Neural progenitor cell (in vitro differentiated cells): ENCODE data around the gene KLHL36. TPM values are rescaled to one million over a fixed set of nuclear protein-coding genes. Genes with fewer than 3 reads are reported as not detected.

Experiments used
- DNase-seq: peaks from one replicate; pipeline ENCODE4 v3.0.0-alpha.2; 2016; ENCODE audit warnings: low spot score
- H2AFZ ChIP-seq: fragments of 200-600 bp; sonication (generic); replicated peaks from 2 replicates; pipeline ENCODE4 v1.6.1; 2016; ENCODE audit warnings: antibody characterized with exemption
- H3F3A ChIP-seq: fragments of 200-600 bp; sonication (generic); 2 replicates; pipeline ENCODE4 v1.6.1; 2016; ENCODE audit warnings: antibody characterized with exemption, low read depth
- H3K27ac ChIP-seq: fragments of 200-600 bp; sonication (generic); 2 replicates; pipeline ENCODE4 v1.5.1; 2016; ENCODE audit warnings: mild to moderate bottlenecking
- H3K27me3 ChIP-seq: fragments of 200-600 bp; sonication (generic); 2 replicates; pipeline ENCODE4 v1.6.1; 2016; ENCODE audit warnings: mild to moderate bottlenecking, moderate library complexity
- H3K36me3 ChIP-seq: fragments of 200-600 bp; sonication (generic); 2 replicates; pipeline ENCODE4 v1.5.1; 2016
- H3K4me1 ChIP-seq: fragments of 200-600 bp; sonication (generic); 2 replicates; pipeline ENCODE4 v1.6.1; 2016; ENCODE audit warnings: mixed run types
- H3K4me2 ChIP-seq: fragments of 200-600 bp; sonication (generic); 2 replicates; pipeline ENCODE4 v1.6.1; 2016
- H3K4me3 ChIP-seq: fragments of 200-600 bp; sonication (generic); 2 replicates; pipeline ENCODE4 v1.5.1; 2016
- H3K79me2 ChIP-seq: fragments of 200-600 bp; sonication (generic); 2 replicates; pipeline ENCODE4 v1.6.1; 2016; ENCODE audit warnings: low read depth
- H3K9ac ChIP-seq: fragments of 200-600 bp; sonication (generic); 2 replicates; pipeline ENCODE4 v1.6.1; 2016
- H3K9me3 ChIP-seq: fragments of 200-600 bp; sonication (generic); 2 replicates; pipeline ENCODE4 v1.5.1; 2016; ENCODE audit warnings: low read depth
- H4K20me1 ChIP-seq: fragments of 200-600 bp; sonication (generic); 2 replicates; pipeline ENCODE4 v1.6.1; 2016; ENCODE audit warnings: low read depth
- H3K27ac Mint-ChIP-seq: 3 replicates; pipeline ENCODE4 v1.8.0; 2021; ENCODE audit warnings: mixed read lengths
- H3K27me3 Mint-ChIP-seq: 2 replicates; pipeline ENCODE4 v1.8.0; 2022; ENCODE audit warnings: low read depth, mild to moderate bottlenecking, inconsistent platforms, moderate library complexity, mixed read lengths; ENCODE audit not compliant: insufficient read depth
- H3K36me3 Mint-ChIP-seq: 3 replicates; pipeline ENCODE4 v1.8.0; 2021; ENCODE audit warnings: mixed read lengths
- H3K4me1 Mint-ChIP-seq: 3 replicates; pipeline ENCODE4 v1.8.0; 2021; ENCODE audit warnings: mixed read lengths
- H3K4me3 Mint-ChIP-seq: 3 replicates; pipeline ENCODE4 v1.8.0; 2021; ENCODE audit warnings: mild to moderate bottlenecking, moderate library complexity, mixed read lengths
- H3K9me3 Mint-ChIP-seq: 3 replicates; pipeline ENCODE4 v1.8.0; 2020; ENCODE audit warnings: mixed read lengths
- CTCF ChIP-seq: fragments of 200-600 bp; sonication (generic); IDR thresholded peaks from 2 replicates; pipeline ENCODE4 v1.5.1; 2017; ENCODE audit warnings: antibody characterized with exemption, mild to moderate bottlenecking
- EZH2 ChIP-seq: fragments of 200-600 bp; sonication (generic); IDR thresholded peaks from 2 replicates; pipeline ENCODE4 v1.6.1; 2017; ENCODE audit warnings: antibody characterized with exemption, mild to moderate bottlenecking, moderate library complexity
- EZH2phosphoT487 ChIP-seq: fragments of 200-600 bp; sonication (generic); IDR thresholded peaks from 2 replicates; pipeline ENCODE4 v1.6.1; 2017; ENCODE audit warnings: antibody characterized with exemption
- total RNA-seq: library from RNA; depleted of rRNA; stranded (reverse); fragments of >200 nt; gene quantifications from 2 replicates; pipeline ENCODE4 v1.2.3, GENCODE V29; 2015; ENCODE audit warnings: low replicate concordance

KLHL36 gene
- total RNA-seq, 1 donor from 2014 or later, result 15.9 TPM

GRCh38 chr16:84703681-84704080, 55.4 kb downstream of the KLHL36 start:
- H3K27ac Mint-ChIP-seq, result peak overlapping the region; percentile 25
- H3K36me3 ChIP-seq, result no peaks in the 10 kb centered on the region
- no peak overlapping the region for H3K4me3 ChIP-seq
- TF ChIP-seq CTCF (no peak), EZH2 (no peak), EZH2phosphoT487 (no peak)
- no peak overlapping the region for H3K4me2 ChIP-seq
- H3K9ac ChIP-seq, result no peak overlapping the region
- H3K4me1 Mint-ChIP-seq, result peaks cover 44% of the 10 kb centered on the region
- H2AFZ ChIP-seq, result no peak overlapping the region
- no peaks in the 10 kb centered on the region for H3K9me3 Mint-ChIP-seq
- peaks cover 20% of the 10 kb centered on the region for H3K4me1 ChIP-seq
- H3K27me3 Mint-ChIP-seq, result peaks cover 3% of the 10 kb centered on the region
- H3K9me3 ChIP-seq, result no peaks in the 10 kb centered on the region
- peaks cover 83% of the 10 kb centered on the region for H4K20me1 ChIP-seq
- peaks cover 8% of the 10 kb centered on the region for H3K36me3 Mint-ChIP-seq
- H3K27me3 ChIP-seq, result no peaks in the 10 kb centered on the region
- H3K79me2 ChIP-seq, result peaks cover 96% of the 10 kb centered on the region
- no peak overlapping the region for H3K27ac ChIP-seq
- no peak overlapping the region for H3K4me3 Mint-ChIP-seq
- DNase-seq, result peak; percentile 30
- H3F3A ChIP-seq, result peaks cover 9% of the 10 kb centered on the region

- Histone ChIP-seq H3K36me3 (no peaks in the 10 kb centered on the region), H3K4me1 (peaks cover 15% of the 10 kb centered on the region), H2AFZ (no peak overlapping the region), H3K9ac (no peak overlapping the region), H3K27ac (no peak overlapping the region), H3K27me3 (no peaks in the 10 kb centered on the region), H3K4me2 (no peak overlapping the region), H3K4me3 (no peak overlapping the region), H4K20me1 (peaks cover 88% of the 10 kb centered on the region), H3K79me2 (peaks cover 98% of the 10 kb centered on the region), H3F3A (peaks cover 3% of the 10 kb centered on the region), H3K9me3 (no peaks in the 10 kb centered on the region)
- H3K27ac Mint-ChIP-seq, result no peak overlapping the region
- H3K4me1 Mint-ChIP-seq, result peaks cover 46% of the 10 kb centered on the region
- H3K36me3 Mint-ChIP-seq, result peaks cover 11% of the 10 kb centered on the region
- peaks cover 3% of the 10 kb centered on the region for H3K27me3 Mint-ChIP-seq
- H3K9me3 Mint-ChIP-seq, result no peaks in the 10 kb centered on the region
- TF ChIP-seq EZH2phosphoT487, result no peak
- no peak for TF ChIP-seq CTCF
- no peak for TF ChIP-seq EZH2
- H3K4me3 Mint-ChIP-seq, result no peak overlapping the region
- DNase-seq, result no peak
Measured at GRCh38 chr16:84704253-84704652, 55.9 kb downstream of the KLHL36 start.

- Histone ChIP-seq H2AFZ (no peak overlapping the region), H3K4me1 (peaks cover 17% of the 10 kb centered on the region), H3K4me3 (no peak overlapping the region), H3F3A (no peaks in the 10 kb centered on the region), H3K36me3 (no peaks in the 10 kb centered on the region), H3K27me3 (no peaks in the 10 kb centered on the region), H3K9me3 (no peaks in the 10 kb centered on the region), H3K79me2 (peaks cover 100% of the 10 kb centered on the region), H4K20me1 (peaks cover 98% of the 10 kb centered on the region), H3K4me2 (no peak overlapping the region), H3K9ac (no peak overlapping the region), H3K27ac (no peak overlapping the region)
- H3K4me3 Mint-ChIP-seq, result no peak overlapping the region
- peaks cover 9% of the 10 kb centered on the region for H3K36me3 Mint-ChIP-seq
- H3K27ac Mint-ChIP-seq, result no peak overlapping the region
- DNase-seq, result no peak
- no peaks in the 10 kb centered on the region for H3K9me3 Mint-ChIP-seq
- H3K4me1 Mint-ChIP-seq, result peaks cover 44% of the 10 kb centered on the region
- H3K27me3 Mint-ChIP-seq, result no peaks in the 10 kb centered on the region
- TF ChIP-seq EZH2phosphoT487 (no peak), EZH2 (no peak), CTCF (no peak)
Measured at GRCh38 chr16:84706856-84707255, 58.5 kb downstream of the KLHL36 start.
